Activated naive CD8-positive, alpha-beta T cell (primary cell): ENCODE data around the gene ARHGEF10L.

Experiments used
- H3K27ac Mint-ChIP-seq: one replicate; pipeline ENCODE4 v1.8.0; 2021; ENCODE audit warnings: mixed read lengths
- H3K27me3 Mint-ChIP-seq: one replicate; pipeline ENCODE4 v1.8.0; 2021; ENCODE audit warnings: mixed read lengths
- H3K36me3 Mint-ChIP-seq: one replicate; pipeline ENCODE4 v1.8.0; 2021; ENCODE audit warnings: mixed read lengths
- H3K4me1 Mint-ChIP-seq: one replicate; pipeline ENCODE4 v1.8.0; 2021; ENCODE audit warnings: low read depth, mixed read lengths
- H3K4me3 Mint-ChIP-seq: one replicate; pipeline ENCODE4 v1.8.0; 2021; ENCODE audit warnings: mild to moderate bottlenecking, mixed read lengths
- H3K9me3 Mint-ChIP-seq: one replicate; pipeline ENCODE4 v1.8.0; 2021; ENCODE audit warnings: low read depth, mixed read lengths

The ARHGEF10L gene

GRCh38 chr1:17554954-17555353 lies 15.5 kb downstream of the ARHGEF10L start:
- Mint-ChIP-seq H3K9me3 (no peaks in the 10 kb centered on the region), H3K4me1 (no peaks in the 10 kb centered on the region), H3K27ac (no peak overlapping the region), H3K27me3 (no peaks in the 10 kb centered on the region), H3K4me3 (no peak overlapping the region), H3K36me3 (no peaks in the 10 kb centered on the region)

- H3K27ac Mint-ChIP-seq = no peak overlapping the region
- no peaks in the 10 kb centered on the region for H3K36me3 Mint-ChIP-seq
- no peak overlapping the region for H3K4me3 Mint-ChIP-seq
- H3K4me1 Mint-ChIP-seq = no peaks in the 10 kb centered on the region
- no peaks in the 10 kb centered on the region for H3K27me3 Mint-ChIP-seq
- no peaks in the 10 kb centered on the region for H3K9me3 Mint-ChIP-seq
These were observed 18.5 kb downstream of the ARHGEF10L start for GRCh38 chr1:17557986-17558385.

GRCh38 chr1:17558541-17558940 lies 19.0 kb downstream of the ARHGEF10L start:
- H3K4me3 Mint-ChIP-seq = no peak overlapping the region
- no peaks in the 10 kb centered on the region for H3K9me3 Mint-ChIP-seq
- no peaks in the 10 kb centered on the region for H3K27me3 Mint-ChIP-seq
- no peaks in the 10 kb centered on the region for H3K4me1 Mint-ChIP-seq
- H3K27ac Mint-ChIP-seq = no peak overlapping the region
- H3K36me3 Mint-ChIP-seq = no peaks in the 10 kb centered on the region

GRCh38 chr1:17558954-17559614 lies 19.6 kb downstream of the ARHGEF10L start:
- Mint-ChIP-seq H3K4me3 (no peak overlapping the region), H3K27ac (no peak overlapping the region), H3K9me3 (no peaks in the 10 kb centered on the region), H3K36me3 (no peaks in the 10 kb centered on the region), H3K27me3 (no peaks in the 10 kb centered on the region), H3K4me1 (no peaks in the 10 kb centered on the region)

- Mint-ChIP-seq H3K4me1 (no peaks in the 10 kb centered on the region), H3K27ac (no peak overlapping the region), H3K36me3 (no peaks in the 10 kb centered on the region), H3K9me3 (no peaks in the 10 kb centered on the region), H3K4me3 (no peak overlapping the region), H3K27me3 (no peaks in the 10 kb centered on the region)
These were observed 20.3 kb downstream of the ARHGEF10L start for GRCh38 chr1:17559615-17560419.

GRCh38 chr1:17561247-17561548 lies 21.7 kb downstream of the ARHGEF10L start:
- no peaks in the 10 kb centered on the region for H3K9me3 Mint-ChIP-seq
- H3K27ac Mint-ChIP-seq = no peak overlapping the region
- H3K27me3 Mint-ChIP-seq = no peaks in the 10 kb centered on the region
- H3K36me3 Mint-ChIP-seq = no peaks in the 10 kb centered on the region
- no peaks in the 10 kb centered on the region for H3K4me1 Mint-ChIP-seq
- no peak overlapping the region for H3K4me3 Mint-ChIP-seq

- H3K4me3 Mint-ChIP-seq = no peak overlapping the region
- no peak overlapping the region for H3K27ac Mint-ChIP-seq
- H3K4me1 Mint-ChIP-seq = no peaks in the 10 kb centered on the region
- no peaks in the 10 kb centered on the region for H3K27me3 Mint-ChIP-seq
- H3K36me3 Mint-ChIP-seq = no peaks in the 10 kb centered on the region
- no peaks in the 10 kb centered on the region for H3K9me3 Mint-ChIP-seq
These were observed 22.1 kb downstream of the ARHGEF10L start for GRCh38 chr1:17561561-17561985.

GRCh38 chr1:17562375-17562774 lies 22.9 kb downstream of the ARHGEF10L start:
- no peaks in the 10 kb centered on the region for H3K36me3 Mint-ChIP-seq
- no peaks in the 10 kb centered on the region for H3K4me1 Mint-ChIP-seq
- no peaks in the 10 kb centered on the region for H3K9me3 Mint-ChIP-seq
- no peaks in the 10 kb centered on the region for H3K27me3 Mint-ChIP-seq
- no peak overlapping the region for H3K27ac Mint-ChIP-seq
- H3K4me3 Mint-ChIP-seq = no peak overlapping the region

- Mint-ChIP-seq H3K27me3 (peaks cover 2% of the 10 kb centered on the region), H3K4me3 (no peak overlapping the region), H3K9me3 (no peaks in the 10 kb centered on the region), H3K4me1 (no peaks in the 10 kb centered on the region), H3K27ac (no peak overlapping the region), H3K36me3 (no peaks in the 10 kb centered on the region)
These were observed 24.2 kb downstream of the ARHGEF10L start for GRCh38 chr1:17563494-17564281.

- Mint-ChIP-seq H3K4me1 (no peaks in the 10 kb centered on the region), H3K9me3 (no peaks in the 10 kb centered on the region), H3K27ac (no peak overlapping the region), H3K27me3 (peaks cover 2% of the 10 kb centered on the region), H3K36me3 (no peaks in the 10 kb centered on the region), H3K4me3 (no peak overlapping the region)
These were observed 25.2 kb downstream of the ARHGEF10L start for GRCh38 chr1:17564458-17565393.

GRCh38 chr1:17565461-17566252 lies 26.2 kb downstream of the ARHGEF10L start:
- Mint-ChIP-seq H3K9me3 (no peaks in the 10 kb centered on the region), H3K27me3 (peaks cover 5% of the 10 kb centered on the region), H3K27ac (no peak overlapping the region), H3K4me3 (no peak overlapping the region), H3K36me3 (no peaks in the 10 kb centered on the region), H3K4me1 (no peaks in the 10 kb centered on the region)

GRCh38 chr1:17566417-17566816 lies 26.9 kb downstream of the ARHGEF10L start:
- no peaks in the 10 kb centered on the region for H3K4me1 Mint-ChIP-seq
- H3K4me3 Mint-ChIP-seq = no peak overlapping the region
- H3K36me3 Mint-ChIP-seq = no peaks in the 10 kb centered on the region
- H3K27ac Mint-ChIP-seq = no peak overlapping the region
- H3K27me3 Mint-ChIP-seq = peaks cover 7% of the 10 kb centered on the region
- no peaks in the 10 kb centered on the region for H3K9me3 Mint-ChIP-seq

- no peaks in the 10 kb centered on the region for H3K36me3 Mint-ChIP-seq
- H3K4me1 Mint-ChIP-seq = no peaks in the 10 kb centered on the region
- no peaks in the 10 kb centered on the region for H3K9me3 Mint-ChIP-seq
- H3K27me3 Mint-ChIP-seq = peaks cover 7% of the 10 kb centered on the region
- H3K27ac Mint-ChIP-seq = no peak overlapping the region
- H3K4me3 Mint-ChIP-seq = no peak overlapping the region
These were observed 27.4 kb downstream of the ARHGEF10L start for GRCh38 chr1:17566892-17567291.

- H3K4me1 Mint-ChIP-seq = no peaks in the 10 kb centered on the region
- H3K27me3 Mint-ChIP-seq = peaks cover 7% of the 10 kb centered on the region
- no peak overlapping the region for H3K4me3 Mint-ChIP-seq
- H3K9me3 Mint-ChIP-seq = no peaks in the 10 kb centered on the region
- no peak overlapping the region for H3K27ac Mint-ChIP-seq
- H3K36me3 Mint-ChIP-seq = no peaks in the 10 kb centered on the region
These were observed 28.1 kb downstream of the ARHGEF10L start for GRCh38 chr1:17567582-17567981.
